GM08714 (cell line): ENCODE data around the gene TERT.
A peak's percentile ranks its signal among the peaks of the same experiment; 100 is the strongest.

Source experiments
- H3K4me3 ChIP-seq: fragments of 200-500 bp; sonication (Bioruptor generic); 2 replicates; pipeline ENCODE4 v1.5.1; 2014; ENCODE audit warnings: mild to moderate bottlenecking, low read length, inconsistent platforms
- ZNF274 ChIP-seq: IDR thresholded peaks from 2 replicates; pipeline ENCODE4 v1.6.1; 2012; ENCODE audit warnings: mild to moderate bottlenecking, low read depth, low read length

Gene TERT

GRCh38 chr5:1317921-1318565 lies 23.2 kb upstream of the TERT start:
- H3K4me3 ChIP-seq, result no peak overlapping the region
- TF ChIP-seq ZNF274, result no peak

GRCh38 chr5:1316588-1317340 lies 21.9 kb upstream of the TERT start:
- peak overlapping the region; percentile 11; the same call in 1 of the 2 replicates for H3K4me3 ChIP-seq
- TF ChIP-seq ZNF274, result no peak

- H3K4me3 ChIP-seq, result peak overlapping the region; percentile 11; the same call in 1 of the 2 replicates
- no peak for TF ChIP-seq ZNF274
Measured at GRCh38 chr5:1315709-1316587, 21.1 kb upstream of the TERT start.

- peak overlapping the region; percentile 3; the same call in 1 of the 2 replicates for H3K4me3 ChIP-seq
- no peak for TF ChIP-seq ZNF274
Measured at GRCh38 chr5:1315018-1315708, 20.3 kb upstream of the TERT start.

- TF ChIP-seq ZNF274, result no peak
- no peak overlapping the region; the same call in 1 of the 2 replicates for H3K4me3 ChIP-seq
Measured at GRCh38 chr5:1314564-1314982, 19.7 kb upstream of the TERT start.

GRCh38 chr5:1312993-1313833 lies 18.3 kb upstream of the TERT start:
- no peak for TF ChIP-seq ZNF274
- no peak overlapping the region; the same call in 1 of the 2 replicates for H3K4me3 ChIP-seq

GRCh38 chr5:1312206-1312605 lies 17.3 kb upstream of the TERT start:
- TF ChIP-seq ZNF274, result no peak
- no peak overlapping the region for H3K4me3 ChIP-seq

GRCh38 chr5:1311439-1312055 lies 16.7 kb upstream of the TERT start:
- no peak overlapping the region for H3K4me3 ChIP-seq
- no peak for TF ChIP-seq ZNF274

- H3K4me3 ChIP-seq, result no peak overlapping the region
Measured at GRCh38 chr5:1310118-1310517, 15.2 kb upstream of the TERT start.

GRCh38 chr5:1304033-1304432 lies 9.2 kb upstream of the TERT start:
- no peak overlapping the region for H3K4me3 ChIP-seq
- no peak for TF ChIP-seq ZNF274

More at GRCh38 chr5:1310118-1310517, 15.2 kb upstream of the TERT start:
- TF ChIP-seq ZNF274, result no peak

GRCh38 chr5:1302258-1302657 lies 7.4 kb upstream of the TERT start:
- no peak for TF ChIP-seq ZNF274
- no peak overlapping the region for H3K4me3 ChIP-seq

GRCh38 chr5:1300581-1301083 lies 5.8 kb upstream of the TERT start:
- H3K4me3 ChIP-seq, result no peak overlapping the region
- TF ChIP-seq ZNF274, result no peak
